K562 (cell line): Measurements from ENCODE around the gene ZFYVE26. TPM values are rescaled to one million over a fixed set of nuclear protein-coding genes. Genes with fewer than 3 reads are reported as not detected.

Source experiments
- ARID1B ChIP-seq: fragments of 450-650 bp; IDR thresholded peaks from 2 replicates; pipeline ENCODE4 v1.6.1; 2016; ENCODE audit warnings: antibody characterized with exemption, mild to moderate bottlenecking, inconsistent platforms
- BCL6 ChIP-seq: fragments of 250-450 bp; sonication (Bioruptor Pico); IDR thresholded peaks from 2 replicates; pipeline ENCODE4 v1.4.0; 2020
- CSDE1 ChIP-seq, 2 experiments: fragments of 450-650 bp; IDR thresholded peaks; 2 replicates each; pipeline ENCODE4 v1.6.1; 2016; ENCODE audit warnings: mild to moderate bottlenecking in 1 of 2
- E2F4 ChIP-seq: sonication (generic); formaldehyde crosslinking; IDR thresholded peaks from 2 replicates; pipeline ENCODE4 v1.8.0; 2022; ENCODE audit warnings: mild to moderate bottlenecking, low read depth, missing genetic modification reagents
- ESRRB ChIP-seq: fragments of 250-450 bp; sonication (Bioruptor Pico); IDR thresholded peaks from 2 replicates; pipeline ENCODE4 v1.5.0; 2020; ENCODE audit warnings: mild to moderate bottlenecking, moderate library complexity, borderline replicate concordance
- GTF2E2 ChIP-seq: fragments of 200-800 bp; sonication (Bioruptor generic); IDR thresholded peaks from 2 replicates; pipeline ENCODE4 v1.6.1; 2016; ENCODE audit warnings: missing genetic modification characterization, missing compliant biosample characterization
- HEY1 ChIP-seq: fragments of 250-450 bp; sonication (Bioruptor Pico); IDR thresholded peaks from 2 replicates; pipeline ENCODE4 v1.5.0; 2020; ENCODE audit warnings: mild to moderate bottlenecking, moderate library complexity, borderline replicate concordance
- JUN ChIP-seq, 2 experiments: sonication (generic) in 1 of 2; formaldehyde crosslinking in 1 of 2; IDR thresholded peaks; 2 replicates each; pipeline versions ENCODE4 v1.6.1 to v1.8.0; 2012 to 2022; ENCODE audit warnings: borderline replicate concordance in 2 of 2, mild to moderate bottlenecking in 2 of 2, improper control_type of control experiment in 1 of 2, low read depth in 1 of 2, low read length in 1 of 2, missing genetic modification reagents in 1 of 2
- KLF16 ChIP-seq: IDR thresholded peaks from 2 replicates; pipeline ENCODE4 v1.6.1; 2016; ENCODE audit warnings: antibody characterized with exemption
- NCOA1 ChIP-seq: fragments of 450-650 bp; IDR thresholded peaks from 2 replicates; pipeline ENCODE4 v1.6.1; 2016; ENCODE audit warnings: low read depth
- NR2C1 ChIP-seq, 2 experiments: fragments of 450-650 bp; IDR thresholded peaks; 2 replicates each; pipeline ENCODE4 v1.6.1; 2017; ENCODE audit warnings: mild to moderate bottlenecking in 2 of 2, antibody characterized with exemption in 1 of 2, inconsistent platforms in 1 of 2, missing compliant biosample characterization in 1 of 2, missing genetic modification characterization in 1 of 2
- PHF8 ChIP-seq: fragments of 200-600 bp; sonication (generic); IDR thresholded peaks from 2 replicates; pipeline ENCODE4 v1.6.1; 2012; ENCODE audit warnings: mixed run types, mild to moderate bottlenecking, inconsistent platforms, low read length, moderate library complexity, borderline replicate concordance
- SFPQ ChIP-seq: fragments of 200-400 bp; formaldehyde crosslinking; IDR thresholded peaks from 2 replicates; pipeline ENCODE4 v1.6.1; 2017; ENCODE audit warnings: mild to moderate bottlenecking, low read depth, low read length, moderate library complexity
- SIN3A ChIP-seq, 2 experiments: fragments of 150-350 bp in 1 of 2; IDR thresholded peaks; 2 replicates each; pipeline ENCODE4 v1.6.1; 2011 to 2016; ENCODE audit warnings: borderline replicate concordance in 2 of 2, low read depth in 2 of 2, low read length in 2 of 2, mild to moderate bottlenecking in 2 of 2, moderate library complexity in 2 of 2; ENCODE audit not compliant: control insufficient read depth in 1 of 2
- SIN3B ChIP-seq: fragments of 450-650 bp; IDR thresholded peaks from 2 replicates; pipeline ENCODE4 v1.6.1; 2017; ENCODE audit warnings: low read depth, mild to moderate bottlenecking, moderate library complexity
- SMAD1 ChIP-seq: fragments of 150-350 bp; IDR thresholded peaks from 2 replicates; pipeline ENCODE4 v1.6.1; 2014; ENCODE audit warnings: low read length, low read depth; ENCODE audit not compliant: partially characterized antibody
- XRCC5 ChIP-seq: fragments of 200-400 bp; formaldehyde crosslinking; IDR thresholded peaks from 2 replicates; pipeline ENCODE4 v1.6.1; 2017; ENCODE audit warnings: low read depth, mild to moderate bottlenecking, low read length
- ZBTB34 ChIP-seq: fragments of 250-450 bp; sonication (Bioruptor Pico); IDR thresholded peaks from 2 replicates; pipeline ENCODE4 v1.8.0; 2021; ENCODE audit warnings: mild to moderate bottlenecking, moderate library complexity
- ZKSCAN8 ChIP-seq: fragments of 200-800 bp; sonication (Bioruptor generic); IDR thresholded peaks from 2 replicates; pipeline ENCODE4 v1.6.1; 2016; ENCODE audit warnings: missing genetic modification characterization, missing compliant biosample characterization
- ZNF212 ChIP-seq: fragments of 450-650 bp; formaldehyde crosslinking; IDR thresholded peaks from 2 replicates; pipeline ENCODE4 v1.4.0; 2020; ENCODE audit warnings: mild to moderate bottlenecking
- ZNF263 ChIP-seq: sonication (generic); formaldehyde crosslinking; IDR thresholded peaks from 2 replicates; pipeline ENCODE4 v1.8.0; 2022; ENCODE audit warnings: mild to moderate bottlenecking, missing genetic modification reagents, borderline replicate concordance
- ZNF384 ChIP-seq: IDR thresholded peaks from 2 replicates; pipeline ENCODE4 v1.6.1; 2012; ENCODE audit warnings: low read depth, low read length, improper control_type of control experiment
- ZNF561 ChIP-seq: fragments of 450-650 bp; formaldehyde crosslinking; conservative IDR thresholded peaks from 2 replicates; pipeline ENCODE4 v1.4.0; 2020; ENCODE audit warnings: mild to moderate bottlenecking, moderate library complexity
- polyA plus RNA-seq, 8 experiments: library from polyadenylated mRNA; depleted of rRNA in 4 of 8; stranded (reverse) in 5 of 8; unstranded in 3 of 8; fragments of >200 nt; fragmentation: Nextera tagmentation in 2 of 8; fragmentation: Illumina TruSeq in 1 of 8; extraction: Ambion mirVana in 2 of 8; extraction: Trizol in 1 of 8; gene quantifications; 2 replicates each; pipeline versions ENCODE4 v1.2.1 to v1.2.3, GENCODE V29; 2011 to 2014; ENCODE audit warnings: inconsistent platforms in 1 of 8, missing spikeins in 1 of 8
- total RNA-seq, 7 experiments: library from RNA; depleted of rRNA in 6 of 7; stranded (reverse); fragments of >200 nt in 6 of 7; fragmentation: Illumina TruSeq in 2 of 7; extraction: Trizol in 2 of 7; gene quantifications; 2 replicates each; pipeline versions ENCODE4 v1.2.1 to v1.2.3, GENCODE V29; 2011 to 2021; ENCODE audit warnings: low replicate concordance in 1 of 7

The ZFYVE26 gene
- total and polyA plus RNA-seq, 9 of the 15 experiments (the other 6 are each of a cell fraction or from before 2014, with no cell fraction given), result 0.32 to 9.1 (median 5.9) TPM

DNA sequence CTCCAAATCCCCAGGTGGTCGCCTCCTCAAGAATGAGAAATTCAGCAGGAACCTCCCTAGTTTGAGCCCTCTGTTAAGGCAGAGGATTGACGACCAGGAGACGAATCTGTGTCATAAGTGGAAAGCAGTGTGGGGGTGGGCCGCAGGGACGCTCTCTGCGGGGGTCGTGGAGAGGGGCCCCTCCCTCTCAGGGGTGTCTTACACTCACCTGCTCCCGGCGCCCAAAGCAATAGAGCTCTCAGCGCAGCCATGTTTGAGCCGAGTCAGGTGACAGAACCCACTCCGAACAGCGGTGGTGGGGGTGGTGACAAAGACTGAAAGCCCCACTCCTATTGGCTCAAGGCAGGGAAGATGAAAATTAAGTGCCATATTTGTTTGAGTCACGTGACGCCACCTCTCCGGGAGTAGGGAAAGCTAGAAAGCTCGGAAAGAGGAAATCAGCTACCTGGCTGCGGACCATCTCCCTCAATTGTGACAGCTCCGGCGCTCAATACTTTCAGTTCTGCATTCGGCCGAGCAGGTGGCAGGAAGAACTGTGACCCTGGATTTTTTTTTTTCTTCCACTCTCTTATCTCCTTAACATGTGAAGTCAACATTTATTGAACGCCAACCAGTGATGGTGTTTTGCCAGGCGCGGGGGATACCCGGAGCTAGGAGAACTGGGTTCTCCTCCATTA lies at the start of gene ZFYVE26 (continued):
- TF ChIP-seq JUN (IDR thresholded peaks at IDR 0.05; ENCODE audit: borderline replicate concordance, low read depth, low read length) (no peak), JUN (CRISPR knock-in tag; IDR thresholded peaks at IDR 0.05; ENCODE audit: borderline replicate concordance) (no peak), SMAD1 (no peak), HEY1 (CRISPR knock-in tag) (no peak), BCL6 (CRISPR knock-in tag) (no peak), NR2C1 (IDR thresholded peaks at IDR 0.05) (peak; percentile 56; the same call in 1 of the 2 replicates), NR2C1 (tag; IDR thresholded peaks at IDR 0.05) (no peak), ZKSCAN8 (no peak), ZNF384 (peak; percentile 37; the same call in 1 of the 2 replicates), KLF16 (no peak), ESRRB (no peak), PHF8 (peak; percentile 65; the same call in 1 of the 2 replicates), ZNF212 (CRISPR knock-in tag) (no peak), ZNF561 (CRISPR knock-in tag) (no peak), SIN3A (IDR thresholded peaks at IDR 0.05; ENCODE audit: borderline replicate concordance in 2 of 2, control insufficient read depth in 1 of 2, low read depth in 2 of 2, low read length in 2 of 2) (peak in 1 of 2 experiments; percentile 44; a peak in 1 of 4 replicates), ZBTB34 (CRISPR knock-in tag) (no peak), ZNF263 (CRISPR knock-in tag) (no peak), GTF2E2 (tag) (no peak), XRCC5 (no peak), ARID1B (no peak), CSDE1 (IDR thresholded peaks at IDR 0.05) (no peak), SIN3B (peak; percentile 98), E2F4 (CRISPR knock-in tag) (no peak), SFPQ (no peak), NCOA1 (no peak)
